ENCODE results near the gene FMO5. TPM values are rescaled to one million over a fixed set of nuclear protein-coding genes. Genes with fewer than 3 reads are reported as not detected.
A peak's percentile ranks its signal among the peaks of the same experiment; 100 is the strongest.
"Not testable (repeated sequence)": the region's sequence is repeated elsewhere in the genome, so short reads cannot be mapped to it uniquely, and the experiment has no call there.

Gene FMO5
- total RNA-seq, 1 donor from 2014 or later: not detected

GRCh38 chr1:147172168-147173016 lies 52.7 kb downstream of the FMO5 start, which contains the start of gene PRKAB2:
PRKAB2 (minus strand) TSS chr1:147172470; CDS start chr1:147172144, 326 bp downstream.
- Mint-ChIP-seq H3K27me3 (ENCODE audit: insufficient read depth) (peaks cover 2% of the 10 kb centered on the region), H3K4me1 (ENCODE audit: low read depth) (peaks cover 31% of the 10 kb centered on the region), H3K4me3 (peak within 1 kb of the TSS; percentile 96), H3K9me3 (no peaks in the 10 kb centered on the region), H3K36me3 (ENCODE audit: low read depth) (peaks cover 6% of the 10 kb centered on the region), H3K27ac (peak within 1 kb of the TSS; percentile 94)
- intact Hi-C loops (cut with micrococcal nuclease): loop anchor here (1.0 to 10.0 kb wide), 4 partner anchors 70 to 472 kb away; partner anchors contain the start of gene CHD1L
- DNase-seq (ENCODE audit: low spot score): peak; percentile 86

- DNase-seq (ENCODE audit: low spot score): no peak
- H3K27me3 Mint-ChIP-seq (ENCODE audit: insufficient read depth): no peaks in the 10 kb centered on the region
- peak overlapping the region; percentile 96 for H3K4me3 Mint-ChIP-seq
- no peaks in the 10 kb centered on the region for H3K9me3 Mint-ChIP-seq
- peaks cover 10% of the 10 kb centered on the region for H3K36me3 Mint-ChIP-seq (ENCODE audit: low read depth)
- peaks cover 31% of the 10 kb centered on the region for H3K4me1 Mint-ChIP-seq (ENCODE audit: low read depth)
- peak overlapping the region; percentile 83 for H3K27ac Mint-ChIP-seq
- intact Hi-C loops (cut with micrococcal nuclease): loop anchor here (1.0 to 10.0 kb wide), 4 partner anchors 71 to 473 kb away; partner anchors contain the start of gene CHD1L
These were observed 53.6 kb downstream of the FMO5 start for GRCh38 chr1:147171399-147172167.

GRCh38 chr1:147169840-147170674 lies 55.1 kb downstream of the FMO5 start:
- peaks cover 31% of the 10 kb centered on the region for H3K4me1 Mint-ChIP-seq (ENCODE audit: low read depth)
- no peaks in the 10 kb centered on the region for H3K9me3 Mint-ChIP-seq
- no peak for DNase-seq (ENCODE audit: low spot score)
- intact Hi-C loops (cut with micrococcal nuclease): loop anchor here (10.0 kb wide), 1 partner anchor 475 kb away; no protein-coding TSS in a partner anchor
- H3K4me3 Mint-ChIP-seq: peak overlapping the region; percentile 96
- no peak overlapping the region for H3K27ac Mint-ChIP-seq
- H3K36me3 Mint-ChIP-seq (ENCODE audit: low read depth): peaks cover 11% of the 10 kb centered on the region
- no peaks in the 10 kb centered on the region for H3K27me3 Mint-ChIP-seq (ENCODE audit: insufficient read depth)

- peaks cover 29% of the 10 kb centered on the region for H3K4me1 Mint-ChIP-seq (ENCODE audit: low read depth)
These were observed 56.0 kb downstream of the FMO5 start for GRCh38 chr1:147169171-147169570.

GRCh38 chr1:147168626-147169058 lies 56.5 kb downstream of the FMO5 start:
- no peak for DNase-seq (ENCODE audit: low spot score)
- Mint-ChIP-seq H3K4me1 (ENCODE audit: low read depth) (peaks cover 25% of the 10 kb centered on the region), H3K9me3 (no peaks in the 10 kb centered on the region), H3K27me3 (ENCODE audit: insufficient read depth) (no peaks in the 10 kb centered on the region), H3K36me3 (ENCODE audit: low read depth) (peaks cover 11% of the 10 kb centered on the region), H3K27ac (no peak overlapping the region), H3K4me3 (no peak overlapping the region)
- intact Hi-C loops (cut with micrococcal nuclease): no loop called here

More at GRCh38 chr1:147169171-147169570, 56.0 kb downstream of the FMO5 start:
- Mint-ChIP-seq H3K27me3 (ENCODE audit: insufficient read depth) (no peaks in the 10 kb centered on the region), H3K4me3 (no peak overlapping the region), H3K27ac (no peak overlapping the region), H3K36me3 (ENCODE audit: low read depth) (peaks cover 11% of the 10 kb centered on the region), H3K9me3 (no peaks in the 10 kb centered on the region)
- intact Hi-C loops (cut with micrococcal nuclease): no loop called here
- no peak for DNase-seq (ENCODE audit: low spot score)

- no peak for DNase-seq (ENCODE audit: low spot score)
- Mint-ChIP-seq H3K4me3 (no peak overlapping the region), H3K9me3 (no peaks in the 10 kb centered on the region), H3K27me3 (ENCODE audit: insufficient read depth) (no peaks in the 10 kb centered on the region), H3K36me3 (ENCODE audit: low read depth) (peaks cover 12% of the 10 kb centered on the region), H3K4me1 (ENCODE audit: low read depth) (peaks cover 19% of the 10 kb centered on the region), H3K27ac (no peak overlapping the region)
- intact Hi-C loops (cut with micrococcal nuclease): no loop called here
These were observed 57.8 kb downstream of the FMO5 start for GRCh38 chr1:147167365-147167764.

- no peak for DNase-seq (ENCODE audit: low spot score)
- no peaks in the 10 kb centered on the region for H3K27me3 Mint-ChIP-seq (ENCODE audit: insufficient read depth)
- H3K27ac Mint-ChIP-seq: no peak overlapping the region
- H3K4me3 Mint-ChIP-seq: no peak overlapping the region
- intact Hi-C loops (cut with micrococcal nuclease): no loop called here
- no peaks in the 10 kb centered on the region for H3K4me1 Mint-ChIP-seq (ENCODE audit: low read depth)
- H3K9me3 Mint-ChIP-seq: no peaks in the 10 kb centered on the region
- H3K36me3 Mint-ChIP-seq (ENCODE audit: low read depth): peaks cover 28% of the 10 kb centered on the region
These were observed 62.1 kb downstream of the FMO5 start for GRCh38 chr1:147163019-147163418.

- DNase-seq (ENCODE audit: low spot score): no peak
- Mint-ChIP-seq H3K9me3 (no peaks in the 10 kb centered on the region), H3K27ac (no peak overlapping the region), H3K4me3 (no peak overlapping the region), H3K27me3 (ENCODE audit: insufficient read depth) (no peaks in the 10 kb centered on the region), H3K4me1 (ENCODE audit: low read depth) (no peaks in the 10 kb centered on the region), H3K36me3 (ENCODE audit: low read depth) (peaks cover 36% of the 10 kb centered on the region)
- intact Hi-C loops (cut with micrococcal nuclease): no loop called here
These were observed 63.0 kb downstream of the FMO5 start for GRCh38 chr1:147162093-147162492.

GRCh38 chr1:147157116-147157515 lies 68.0 kb downstream of the FMO5 start:
- peaks cover 33% of the 10 kb centered on the region for H3K36me3 Mint-ChIP-seq (ENCODE audit: low read depth)
- intact Hi-C loops (cut with micrococcal nuclease); H3K4me1 Mint-ChIP-seq (ENCODE audit: low read depth); DNase-seq (ENCODE audit: low spot score); H3K4me3 Mint-ChIP-seq; H3K27ac Mint-ChIP-seq; H3K9me3 Mint-ChIP-seq; H3K27me3 Mint-ChIP-seq (ENCODE audit: insufficient read depth): not testable (repeated sequence)

GRCh38 chr1:147156642-147157041 lies 68.5 kb downstream of the FMO5 start:
- intact Hi-C loops (cut with micrococcal nuclease): no loop called here
- H3K4me1 Mint-ChIP-seq (ENCODE audit: low read depth): no peaks in the 10 kb centered on the region
- no peaks in the 10 kb centered on the region for H3K9me3 Mint-ChIP-seq
- peaks cover 33% of the 10 kb centered on the region for H3K36me3 Mint-ChIP-seq (ENCODE audit: low read depth)
- DNase-seq (ENCODE audit: low spot score): no peak
- H3K27ac Mint-ChIP-seq: no peak overlapping the region
- no peak overlapping the region for H3K4me3 Mint-ChIP-seq
- peaks cover 2% of the 10 kb centered on the region for H3K27me3 Mint-ChIP-seq (ENCODE audit: insufficient read depth)

- DNase-seq (ENCODE audit: low spot score): no peak
- Mint-ChIP-seq H3K36me3 (ENCODE audit: low read depth) (peaks cover 13% of the 10 kb centered on the region), H3K27me3 (ENCODE audit: insufficient read depth) (peaks cover 12% of the 10 kb centered on the region), H3K9me3 (no peaks in the 10 kb centered on the region), H3K4me1 (ENCODE audit: low read depth) (no peaks in the 10 kb centered on the region), H3K4me3 (no peak overlapping the region), H3K27ac (no peak overlapping the region)
- intact Hi-C loops (cut with micrococcal nuclease): no loop called here
These were observed 72.4 kb downstream of the FMO5 start for GRCh38 chr1:147152772-147153171.

GRCh38 chr1:147151244-147151643 lies 73.9 kb downstream of the FMO5 start:
- H3K27me3 Mint-ChIP-seq (ENCODE audit: insufficient read depth): peaks cover 12% of the 10 kb centered on the region
- no peak for DNase-seq (ENCODE audit: low spot score)
- no peaks in the 10 kb centered on the region for H3K4me1 Mint-ChIP-seq (ENCODE audit: low read depth)
- peaks cover 2% of the 10 kb centered on the region for H3K36me3 Mint-ChIP-seq (ENCODE audit: low read depth)
- H3K4me3 Mint-ChIP-seq: no peak overlapping the region
- no peaks in the 10 kb centered on the region for H3K9me3 Mint-ChIP-seq
- intact Hi-C loops (cut with micrococcal nuclease): no loop called here
- H3K27ac Mint-ChIP-seq: no peak overlapping the region
